HEK293T (cell line): ENCODE measurements around the gene METTL16.

Experiments
- ELF4 ChIP-seq: fragments of 450-650 bp; IDR thresholded peaks from 2 replicates; pipeline ENCODE4 v1.6.1; 2017; ENCODE audit warnings: antibody characterized with exemption
- FOXA1 ChIP-seq: fragments of 450-650 bp; IDR thresholded peaks from 2 replicates; pipeline ENCODE4 v1.6.1; 2016; ENCODE audit warnings: mild to moderate bottlenecking
- FOXM1 ChIP-seq: fragments of 450-650 bp; IDR thresholded peaks from 2 replicates; pipeline ENCODE4 v1.6.1; 2017; ENCODE audit warnings: mild to moderate bottlenecking, borderline replicate concordance
- HDGF ChIP-seq: fragments of 450-650 bp; IDR thresholded peaks from 2 replicates; pipeline ENCODE4 v1.6.1; 2017; ENCODE audit warnings: antibody characterized with exemption, borderline replicate concordance
- NFRKB ChIP-seq: fragments of 450-650 bp; IDR thresholded peaks from 2 replicates; pipeline ENCODE4 v1.6.1; 2016; ENCODE audit warnings: mild to moderate bottlenecking, moderate library complexity
- SUZ12 ChIP-seq: fragments of 450-650 bp; IDR thresholded peaks from 2 replicates; pipeline ENCODE4 v1.6.1; 2016; ENCODE audit warnings: mild to moderate bottlenecking
- TF ChIP-seq, protein P1 (sequence below): fragments of 450-650 bp; IDR thresholded peaks from 2 replicates; pipeline ENCODE4 v1.6.1; 2016

GRCh38 chr17:2396568-2397246 is 115.0 kb downstream of the METTL16 start:
- TF ChIP-seq ELF4 (no peak), FOXA1 (no peak), FOXM1 (no peak), HDGF (no peak; the same call in 1 of the 2 replicates), NFRKB (no peak), SUZ12 (no peak)
- TF ChIP-seq, protein P1, sequence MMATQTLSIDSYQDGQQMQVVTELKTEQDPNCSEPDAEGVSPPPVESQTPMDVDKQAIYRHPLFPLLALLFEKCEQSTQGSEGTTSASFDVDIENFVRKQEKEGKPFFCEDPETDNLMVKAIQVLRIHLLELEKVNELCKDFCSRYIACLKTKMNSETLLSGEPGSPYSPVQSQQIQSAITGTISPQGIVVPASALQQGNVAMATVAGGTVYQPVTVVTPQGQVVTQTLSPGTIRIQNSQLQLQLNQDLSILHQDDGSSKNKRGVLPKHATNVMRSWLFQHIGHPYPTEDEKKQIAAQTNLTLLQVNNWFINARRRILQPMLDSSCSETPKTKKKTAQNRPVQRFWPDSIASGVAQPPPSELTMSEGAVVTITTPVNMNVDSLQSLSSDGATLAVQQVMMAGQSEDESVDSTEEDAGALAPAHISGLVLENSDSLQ = no peak
